ENCODE data around the gene LAMA2.

LAMA2 gene

GRCh38 chr6:128903715-128904114 is 20.8 kb downstream of the LAMA2 start:
- FAIRE-seq (no peak), DNase-seq (ENCODE audit: insufficient read length, low spot score) (no peak)
- TF ChIP-seq, protein P1, sequence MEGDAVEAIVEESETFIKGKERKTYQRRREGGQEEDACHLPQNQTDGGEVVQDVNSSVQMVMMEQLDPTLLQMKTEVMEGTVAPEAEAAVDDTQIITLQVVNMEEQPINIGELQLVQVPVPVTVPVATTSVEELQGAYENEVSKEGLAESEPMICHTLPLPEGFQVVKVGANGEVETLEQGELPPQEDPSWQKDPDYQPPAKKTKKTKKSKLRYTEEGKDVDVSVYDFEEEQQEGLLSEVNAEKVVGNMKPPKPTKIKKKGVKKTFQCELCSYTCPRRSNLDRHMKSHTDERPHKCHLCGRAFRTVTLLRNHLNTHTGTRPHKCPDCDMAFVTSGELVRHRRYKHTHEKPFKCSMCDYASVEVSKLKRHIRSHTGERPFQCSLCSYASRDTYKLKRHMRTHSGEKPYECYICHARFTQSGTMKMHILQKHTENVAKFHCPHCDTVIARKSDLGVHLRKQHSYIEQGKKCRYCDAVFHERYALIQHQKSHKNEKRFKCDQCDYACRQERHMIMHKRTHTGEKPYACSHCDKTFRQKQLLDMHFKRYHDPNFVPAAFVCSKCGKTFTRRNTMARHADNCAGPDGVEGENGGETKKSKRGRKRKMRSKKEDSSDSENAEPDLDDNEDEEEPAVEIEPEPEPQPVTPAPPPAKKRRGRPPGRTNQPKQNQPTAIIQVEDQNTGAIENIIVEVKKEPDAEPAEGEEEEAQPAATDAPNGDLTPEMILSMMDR (IDR thresholded peaks at IDR 0.05; ENCODE audit: insufficient read depth, missing control alignments) = no peak

DNA sequence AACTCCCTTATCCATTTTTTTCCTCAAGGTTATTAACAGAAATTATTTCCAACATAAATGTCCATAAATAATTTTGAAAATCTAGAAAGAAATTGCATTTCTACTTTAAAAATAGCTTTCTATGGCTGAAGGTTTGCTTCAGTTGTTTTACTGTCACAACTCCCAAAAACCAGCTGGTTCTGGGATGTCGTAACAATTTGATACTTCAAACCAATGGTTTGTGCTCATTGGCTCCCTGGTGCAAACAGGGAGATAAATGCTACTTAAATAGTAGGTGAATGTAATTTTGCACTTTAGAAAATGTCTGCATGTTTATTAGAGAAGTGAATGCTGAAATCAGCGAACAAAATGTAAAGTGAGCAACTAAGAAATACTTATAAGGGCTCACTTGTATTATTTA is 31.1 kb downstream of the LAMA2 start:
- no peak for DNase-seq (ENCODE audit: insufficient read length, low spot score)
- TF ChIP-seq, protein P1 (IDR thresholded peaks at IDR 0.05; ENCODE audit: insufficient read depth, missing control alignments) = no peak
- no peak for FAIRE-seq

DNA sequence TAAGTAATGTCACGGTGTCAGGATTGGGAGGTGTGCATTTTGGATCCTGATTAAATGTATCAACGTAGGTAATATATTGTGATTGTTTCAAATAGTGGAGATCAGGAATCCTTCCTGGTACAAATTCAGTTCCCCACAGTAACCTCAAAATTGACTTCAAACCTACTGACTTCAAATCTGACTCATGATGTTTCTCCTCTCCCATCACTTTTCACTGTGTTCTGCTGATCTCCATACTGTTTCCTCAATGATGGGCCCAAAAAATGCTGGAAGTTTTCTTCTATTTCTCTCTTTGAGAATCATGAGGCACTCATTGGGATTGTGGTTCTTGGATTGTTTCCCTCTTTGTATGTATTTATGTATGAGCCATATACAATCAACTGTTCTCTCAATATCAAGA is 35.9 kb downstream of the LAMA2 start:
- no peak for DNase-seq (ENCODE audit: insufficient read length, low spot score)
- FAIRE-seq = no peak
- TF ChIP-seq, protein P1 (IDR thresholded peaks at IDR 0.05; ENCODE audit: insufficient read depth, missing control alignments) = no peak

DNA sequence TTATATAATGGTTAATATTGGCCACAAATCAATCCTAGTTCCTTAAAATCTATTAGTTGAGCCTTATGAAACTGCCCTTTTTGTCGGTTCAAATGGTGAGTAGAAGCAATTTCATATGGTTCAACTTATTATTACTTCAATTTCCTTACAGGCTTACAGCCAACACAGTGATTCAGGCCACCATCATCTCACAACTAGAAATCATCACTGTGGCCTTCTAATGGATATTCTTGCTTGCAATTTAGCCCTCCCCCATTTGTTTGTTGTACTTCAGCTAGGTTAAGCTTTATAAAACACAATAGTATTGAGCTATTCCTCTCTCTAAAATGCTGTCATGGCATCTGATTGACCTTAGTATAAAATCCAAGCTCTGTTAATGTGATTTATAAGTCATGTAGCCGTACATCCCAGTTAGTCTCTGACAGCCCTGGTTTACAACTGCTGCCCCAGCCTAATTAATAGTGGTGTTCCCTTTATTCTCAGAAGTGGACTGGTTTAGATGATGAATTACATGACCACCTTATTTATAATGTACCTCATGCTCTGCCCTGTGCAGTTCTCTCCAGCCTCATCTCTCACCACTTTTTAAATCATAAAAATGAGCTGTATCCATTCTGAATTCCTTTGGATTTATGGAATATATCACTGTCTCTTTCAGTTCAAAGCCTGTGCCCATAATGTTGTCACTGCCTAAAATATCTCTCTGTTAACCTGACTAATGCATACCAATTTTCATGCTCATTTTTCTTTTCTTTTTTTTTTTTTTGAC is 36.7 kb downstream of the LAMA2 start:
- FAIRE-seq = no peak
- TF ChIP-seq, protein P1 (IDR thresholded peaks at IDR 0.05; ENCODE audit: insufficient read depth, missing control alignments) = no peak
- no peak for DNase-seq (ENCODE audit: insufficient read length, low spot score)

DNA sequence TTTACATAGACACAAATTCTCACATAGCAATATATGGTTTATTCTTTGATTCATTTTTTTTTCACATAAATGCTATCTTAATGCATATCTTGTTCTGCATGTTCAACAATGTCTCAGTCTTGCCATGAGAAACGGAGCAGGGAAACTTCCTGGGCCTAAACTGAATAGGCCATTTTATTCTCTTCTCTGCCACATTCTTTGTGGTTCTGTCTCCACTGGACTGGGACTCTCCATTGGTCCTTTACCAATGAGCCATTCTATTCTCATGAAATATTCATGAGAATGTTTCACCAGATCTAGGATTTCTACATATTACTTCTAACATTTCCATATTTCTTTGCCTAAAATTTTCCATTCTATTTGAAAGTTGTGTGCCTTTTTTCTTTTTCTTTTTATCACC is 42.8 kb downstream of the LAMA2 start:
- FAIRE-seq (no peak), DNase-seq (ENCODE audit: insufficient read length, low spot score) (no peak)
- TF ChIP-seq, protein P1 (IDR thresholded peaks at IDR 0.05; ENCODE audit: insufficient read depth, missing control alignments) = no peak

DNA sequence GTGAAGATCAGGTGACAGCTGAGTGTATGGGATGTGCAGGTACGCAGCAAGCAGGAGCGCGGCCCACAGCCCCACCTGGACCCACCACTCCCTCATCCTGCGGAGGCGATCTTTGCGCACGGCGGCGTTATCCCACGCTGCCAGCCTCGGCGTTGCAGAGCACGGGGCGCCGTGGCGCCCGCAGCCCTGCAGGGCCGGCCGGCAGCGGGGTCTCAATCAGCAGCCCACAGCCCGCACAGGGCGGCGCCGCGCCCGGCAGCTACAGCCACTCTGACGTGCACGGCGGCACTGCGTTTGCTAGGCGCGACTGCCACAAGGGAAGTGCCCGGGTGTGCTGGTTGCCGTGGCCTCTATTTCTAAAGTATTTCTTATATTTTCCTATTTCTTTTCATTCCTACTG is 46.9 kb downstream of the LAMA2 start:
- TF ChIP-seq, protein P1 (IDR thresholded peaks at IDR 0.05; ENCODE audit: insufficient read depth, missing control alignments) = no peak
- FAIRE-seq (no peak), DNase-seq (ENCODE audit: insufficient read length, low spot score) (no peak)

DNA sequence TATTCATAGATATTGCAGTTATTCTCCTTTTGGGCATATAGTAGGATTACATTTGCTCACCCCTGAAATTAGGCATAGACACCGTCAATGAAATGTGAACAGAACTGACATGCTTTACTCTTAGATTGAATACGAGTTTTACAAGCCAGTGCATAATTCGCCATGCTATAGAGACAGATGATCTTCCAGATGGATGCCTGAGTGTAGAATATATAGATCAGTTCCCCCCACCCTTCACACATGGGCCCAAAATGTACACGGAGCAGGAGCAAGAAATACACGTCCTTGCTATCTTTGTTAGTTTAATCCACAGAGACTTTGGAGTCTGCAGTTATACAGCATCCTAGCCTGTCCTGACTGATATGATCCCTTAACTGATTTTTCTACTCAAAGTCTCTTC is 47.4 kb downstream of the LAMA2 start:
- TF ChIP-seq, protein P1 (IDR thresholded peaks at IDR 0.05; ENCODE audit: insufficient read depth, missing control alignments) = no peak
- DNase-seq (ENCODE audit: insufficient read length, low spot score) = no peak
- no peak for FAIRE-seq
